Liver (tissue), 10 donors: ENCODE results near the gene PDE3B. TPM values are rescaled to one million over a fixed set of nuclear protein-coding genes. Genes with fewer than 3 reads are reported as not detected.

Experiments used
- DNase-seq: peaks from one replicate; pipeline ENCODE4 v3.0.0-alpha.2; 2017; ENCODE audit warnings: low spot score
- H3K27ac ChIP-seq, 2 donors: one replicate each; pipeline ENCODE4 v1.7.0; 2013; ENCODE audit warnings: inconsistent platforms in 2 of 2, low read length in 2 of 2, control low read depth in 1 of 2, low read depth in 1 of 2, mild to moderate bottlenecking in 1 of 2
- H3K27me3 ChIP-seq, 4 donors: one replicate each; pipeline versions ENCODE4 v1.6.1 to v1.7.0; 2013; ENCODE audit warnings: low read length in 3 of 4, inconsistent platforms in 1 of 4, mild to moderate bottlenecking in 1 of 4, moderate library complexity in 1 of 4; ENCODE audit not compliant: control insufficient read depth in 4 of 4, insufficient read depth in 4 of 4
- H3K36me3 ChIP-seq, 4 donors: one replicate each; pipeline versions ENCODE4 v1.6.1 to v1.7.0; 2013; ENCODE audit warnings: low read length in 3 of 4, mild to moderate bottlenecking in 3 of 4, low read depth in 1 of 4, moderate library complexity in 1 of 4; ENCODE audit not compliant: control insufficient read depth in 4 of 4, insufficient read depth in 3 of 4
- H3K4me1 ChIP-seq, 4 donors: one replicate each; pipeline versions ENCODE4 v1.6.1 to v1.7.0; 2013; ENCODE audit warnings: low read length in 3 of 4, mild to moderate bottlenecking in 3 of 4, moderate library complexity in 1 of 4; ENCODE audit not compliant: control insufficient read depth in 4 of 4, insufficient read depth in 4 of 4
- H3K4me3 ChIP-seq, 3 donors: one replicate each; pipeline versions ENCODE4 v1.6.1 to v1.7.0; 2013; ENCODE audit warnings: low read length in 3 of 3, control low read depth in 1 of 3, low read depth in 1 of 3, mild to moderate bottlenecking in 1 of 3
- H3K9ac ChIP-seq, 2 donors: one replicate each; pipeline ENCODE4 v1.7.0; 2013; ENCODE audit warnings: low read length in 2 of 2, mild to moderate bottlenecking in 2 of 2, moderate library complexity in 2 of 2, control low read depth in 1 of 2, low read depth in 1 of 2
- H3K9me3 ChIP-seq, 4 donors: one replicate each; pipeline versions ENCODE4 v1.6.1 to v1.7.0; 2013; ENCODE audit warnings: low read length in 3 of 4; ENCODE audit not compliant: control insufficient read depth in 4 of 4
- ATF3 ChIP-seq: IDR thresholded peaks from 2 replicates; pipeline ENCODE4 v1.6.1; 2016; ENCODE audit warnings: antibody characterized with exemption
- EGR1 ChIP-seq, 2 donors: IDR thresholded peaks; 2 replicates each; pipeline ENCODE4 v1.6.1; 2016 to 2018; ENCODE audit warnings: antibody characterized with exemption in 2 of 2, low read depth in 2 of 2
- HNF4G ChIP-seq: IDR thresholded peaks from 2 replicates; pipeline ENCODE4 v1.6.1; 2016; ENCODE audit warnings: antibody characterized with exemption
- YY1 ChIP-seq: IDR thresholded peaks from 2 replicates; pipeline ENCODE4 v1.6.1; 2016; ENCODE audit warnings: antibody characterized with exemption, mild to moderate bottlenecking
- WGBS: extraction: QIAGEN DNeasy Blood & Tissue Kit; methylation state at CpG from one replicate; pipeline ENCODE4 v1.1.7; 2013; 5-methylcytosine and 5-hydroxymethylcytosine counted together
- polyA plus RNA-seq, 2 donors: library from polyadenylated mRNA; stranded (reverse) in 1 of 2; unstranded in 1 of 2; fragments of 200-250 nt in 1 of 2; fragments of >200 nt in 1 of 2; fragmentation: Nextera tagmentation in 1 of 2; extraction: Ambion mirVana in 1 of 2; gene quantifications; one replicate each; pipeline versions ENCODE4 v1.2.1 to v1.2.3, GENCODE V29; 2013 to 2015
- small RNA-seq: library from RNA; depleted of rRNA; stranded (forward); fragments of <200 nt; gene quantifications from one replicate; pipeline ENCODE3, GENCODE V24; 2014
- total RNA-seq, 2 donors: library from RNA; depleted of rRNA; stranded (reverse); fragments of >200 nt; gene quantifications; one replicate each; pipeline ENCODE4 v1.2.3, GENCODE V29; 2014
- donor health status: healthy.
- donor health status: healthy.
- donor health status: healthy.
- donor health status: healthy.
- donor health status: healthy.

PDE3B gene
- total and polyA plus RNA-seq, 4 donors: 11.3 to 43.1 (median 21.7) TPM

- WGBS: 96% methylated on average over 1 of the region's 1 CpG
Observed at GRCh38 chr11:14916403-14916802, 272.8 kb downstream of the PDE3B start.

More at GRCh38 chr11:14916403-14916802, 272.8 kb downstream of the PDE3B start:
- Histone ChIP-seq H3K36me3 (no peaks in the 10 kb centered on the region), H3K27me3 (no peaks in the 10 kb centered on the region), H3K4me3 (no peak overlapping the region), H3K9ac (no peak overlapping the region), H3K27ac (no peak overlapping the region), H3K4me1 (no peaks in the 10 kb centered on the region), H3K9me3 (no peaks in the 10 kb centered on the region)
- TF ChIP-seq EGR1 (IDR thresholded peaks at IDR 0.05; ENCODE audit: low read depth in 2 of 2) (no peak), ATF3 (no peak), HNF4G (no peak), YY1 (no peak)
- DNase-seq: no peak

Small RNA genes within 50 kb of the gene (small RNA-seq; reads per million reads assigned to genes)
- not detected for gene CALCP

Other genes starting within 250 kb of the PDE3B start
- 100 to 1,000 TPM in 1 of 2 donors, 10 to 100 TPM in 1; 99.3 to 140 TPM for gene COPB1, start 144.0 kb upstream of the PDE3B start, total RNA-seq
- 10 to 100 TPM; 32.1 to 49.8 TPM for gene COPB1, start 144.0 kb upstream of the PDE3B start, polyA plus RNA-seq
- 10 to 100 TPM; 76.5 to 84.5 TPM for gene PSMA1, start 123.4 kb upstream of the PDE3B start, total RNA-seq
- gene PSMA1, start 123.4 kb upstream of the PDE3B start, polyA plus RNA-seq: 100 to 1,000 TPM in 1 of 2 donors, 10 to 100 TPM in 1; 84.9 to 191 TPM
- 1 to 10 TPM; 5.8 to 7.5 TPM for gene CYP2R1, start 248.4 kb downstream of the PDE3B start, total RNA-seq
- gene CYP2R1, start 248.4 kb downstream of the PDE3B start, polyA plus RNA-seq: 1 to 10 TPM; 3.2 to 8.2 TPM